ENCODE data around the gene SELENOW.

DNA sequence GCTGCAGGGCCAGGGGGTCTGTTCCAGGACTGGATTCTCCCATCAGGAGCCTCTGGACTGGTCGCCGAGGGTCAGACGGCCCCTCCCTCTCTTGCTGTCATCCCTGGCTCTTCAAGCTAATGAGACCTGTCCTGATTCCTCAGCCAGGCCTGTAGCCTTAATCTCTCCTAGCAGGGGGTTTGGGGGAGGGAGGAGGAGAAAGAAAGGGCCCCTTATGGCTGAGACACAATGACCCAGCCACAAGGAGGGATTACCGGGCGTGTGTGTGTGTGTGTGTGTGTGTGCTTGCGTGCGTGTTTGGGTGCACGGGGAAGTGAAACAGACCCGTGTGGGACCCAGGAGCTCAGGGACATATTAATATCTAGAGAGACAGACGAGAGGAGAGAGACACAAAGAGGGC lies 41.4 kb downstream of the SELENOW start:
- TF ChIP-seq, protein P1, sequence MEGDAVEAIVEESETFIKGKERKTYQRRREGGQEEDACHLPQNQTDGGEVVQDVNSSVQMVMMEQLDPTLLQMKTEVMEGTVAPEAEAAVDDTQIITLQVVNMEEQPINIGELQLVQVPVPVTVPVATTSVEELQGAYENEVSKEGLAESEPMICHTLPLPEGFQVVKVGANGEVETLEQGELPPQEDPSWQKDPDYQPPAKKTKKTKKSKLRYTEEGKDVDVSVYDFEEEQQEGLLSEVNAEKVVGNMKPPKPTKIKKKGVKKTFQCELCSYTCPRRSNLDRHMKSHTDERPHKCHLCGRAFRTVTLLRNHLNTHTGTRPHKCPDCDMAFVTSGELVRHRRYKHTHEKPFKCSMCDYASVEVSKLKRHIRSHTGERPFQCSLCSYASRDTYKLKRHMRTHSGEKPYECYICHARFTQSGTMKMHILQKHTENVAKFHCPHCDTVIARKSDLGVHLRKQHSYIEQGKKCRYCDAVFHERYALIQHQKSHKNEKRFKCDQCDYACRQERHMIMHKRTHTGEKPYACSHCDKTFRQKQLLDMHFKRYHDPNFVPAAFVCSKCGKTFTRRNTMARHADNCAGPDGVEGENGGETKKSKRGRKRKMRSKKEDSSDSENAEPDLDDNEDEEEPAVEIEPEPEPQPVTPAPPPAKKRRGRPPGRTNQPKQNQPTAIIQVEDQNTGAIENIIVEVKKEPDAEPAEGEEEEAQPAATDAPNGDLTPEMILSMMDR (IDR thresholded peaks at IDR 0.05) = no peak
- no peak for TF ChIP-seq EP300 (IDR thresholded peaks at IDR 0.05; ENCODE audit: low read depth)
- no peak for TF ChIP-seq POLR2A (IDR thresholded peaks at IDR 0.05)

Measured in transverse colon (tissue), 3 donors.